GM23338 (cell line): Measurements from ENCODE around the gene CENPA. TPM values are rescaled to one million over a fixed set of nuclear protein-coding genes. Genes with fewer than 3 reads are reported as not detected.

Source experiments
- ATAC-seq: fragments of 200-7000 bp; cut with Tn5 transposase; 3 replicates; pipeline ENCODE4 v1.9.1; 2020
- DNase-seq: peaks from one replicate; pipeline ENCODE4 v3.0.0-alpha.2; 2015; ENCODE audit warnings: low spot score
- H2AFZ ChIP-seq: fragments of 200-600 bp; sonication (generic); 2 replicates; pipeline ENCODE4 v1.8.0; 2016; ENCODE audit warnings: antibody characterized with exemption, mild to moderate bottlenecking, moderate library complexity
- H3F3A ChIP-seq: fragments of 200-600 bp; sonication (generic); replicated peaks from 2 replicates; pipeline ENCODE4 v1.8.0; 2017; ENCODE audit warnings: antibody characterized with exemption, mixed run types, low read depth
- H3K27ac ChIP-seq: fragments of 200-600 bp; sonication (generic); 2 replicates; pipeline ENCODE4 v1.6.1; 2016; ENCODE audit warnings: low read depth
- H3K27me3 ChIP-seq: fragments of 200-600 bp; sonication (generic); 2 replicates; pipeline ENCODE4 v1.8.0; 2016; ENCODE audit warnings: mild to moderate bottlenecking, mixed run types, moderate library complexity; ENCODE audit not compliant: insufficient read depth
- H3K36me3 ChIP-seq: fragments of 200-600 bp; sonication (generic); 2 replicates; pipeline ENCODE4 v1.8.0; 2016; ENCODE audit warnings: mild to moderate bottlenecking; ENCODE audit not compliant: insufficient read depth
- H3K4me1 ChIP-seq: fragments of 200-600 bp; sonication (generic); 2 replicates; pipeline ENCODE4 v1.8.0; 2016; ENCODE audit warnings: mild to moderate bottlenecking, moderate library complexity; ENCODE audit not compliant: insufficient read depth
- H3K4me2 ChIP-seq: fragments of 200-600 bp; sonication (generic); 2 replicates; pipeline ENCODE4 v1.7.1; 2017; ENCODE audit warnings: mixed run types
- H3K4me3 ChIP-seq: fragments of 200-600 bp; sonication (generic); 2 replicates; pipeline ENCODE4 v1.6.1; 2016; ENCODE audit warnings: mixed run types
- H3K79me2 ChIP-seq: fragments of 200-600 bp; sonication (generic); replicated peaks from 2 replicates; pipeline ENCODE4 v1.8.0; 2017; ENCODE audit warnings: mild to moderate bottlenecking; ENCODE audit not compliant: insufficient read depth
- H3K9me2 ChIP-seq: fragments of 200-600 bp; sonication (generic); 2 replicates; pipeline ENCODE4 v1.8.0; 2017; ENCODE audit not compliant: insufficient read depth
- H4K20me1 ChIP-seq: fragments of 200-600 bp; sonication (generic); replicated peaks from 2 replicates; pipeline ENCODE4 v1.8.0; 2017; ENCODE audit warnings: mild to moderate bottlenecking; ENCODE audit not compliant: insufficient read depth
- H3K27ac Mint-ChIP-seq: 2 replicates; pipeline ENCODE4 v1.8.0; 2020; ENCODE audit warnings: inconsistent platforms, mild to moderate bottlenecking, moderate library complexity, mixed read lengths
- H3K27me3 Mint-ChIP-seq: 3 replicates; pipeline ENCODE4 v1.8.0; 2022; ENCODE audit warnings: low read depth, mild to moderate bottlenecking, moderate library complexity, mixed read lengths, inconsistent platforms; ENCODE audit not compliant: insufficient read depth, poor library complexity
- H3K36me3 Mint-ChIP-seq: 3 replicates; pipeline ENCODE4 v1.8.0; 2021; ENCODE audit warnings: low read depth, mild to moderate bottlenecking, inconsistent platforms, moderate library complexity, mixed read lengths
- H3K4me1 Mint-ChIP-seq: 3 replicates; pipeline ENCODE4 v1.8.0; 2020; ENCODE audit warnings: mild to moderate bottlenecking, inconsistent platforms, mixed read lengths
- H3K4me3 Mint-ChIP-seq: 3 replicates; pipeline ENCODE4 v1.8.0; 2021; ENCODE audit warnings: moderate library complexity, mild to moderate bottlenecking, inconsistent platforms, mixed read lengths
- H3K9me3 Mint-ChIP-seq: 3 replicates; pipeline ENCODE4 v1.8.0; 2020; ENCODE audit warnings: moderate library complexity, mild to moderate bottlenecking, inconsistent platforms, mixed read lengths
- ETS1 ChIP-seq: IDR thresholded peaks from 2 replicates; pipeline ENCODE4 v1.6.1; 2016; ENCODE audit warnings: antibody characterized with exemption
- EZH2phosphoT487 ChIP-seq: fragments of 200-600 bp; sonication (generic); IDR thresholded peaks from one replicate; pipeline ENCODE4 v1.8.1; 2018; ENCODE audit warnings: antibody characterized with exemption; ENCODE audit not compliant: unreplicated experiment
- JUNB ChIP-seq: IDR thresholded peaks from one replicate; pipeline ENCODE4 v1.6.1; 2016; ENCODE audit warnings: antibody characterized with exemption; ENCODE audit not compliant: unreplicated experiment
- NANOG ChIP-seq: IDR thresholded peaks from 2 replicates; pipeline ENCODE4 v1.6.1; 2016; ENCODE audit warnings: antibody characterized with exemption, borderline replicate concordance
- POLR2AphosphoS5 ChIP-seq: IDR thresholded peaks from 2 replicates; pipeline ENCODE4 v1.6.1; 2016; ENCODE audit warnings: antibody characterized with exemption, low read depth
- REST ChIP-seq: IDR thresholded peaks from one replicate; pipeline ENCODE4 v1.6.1; 2018; ENCODE audit warnings: antibody characterized with exemption; ENCODE audit not compliant: unreplicated experiment
- STAT1 ChIP-seq: IDR thresholded peaks from one replicate; pipeline ENCODE4 v1.6.1; 2016; ENCODE audit warnings: antibody characterized with exemption; ENCODE audit not compliant: unreplicated experiment
- ZNF331 ChIP-seq: fragments of 250-450 bp; sonication (Bioruptor Pico); IDR thresholded peaks from 2 replicates; pipeline ENCODE4 v1.5.0; 2020; ENCODE audit warnings: low read depth, mild to moderate bottlenecking, moderate library complexity
- ZNF462 ChIP-seq: fragments of 250-450 bp; sonication (Bioruptor Pico); IDR thresholded peaks from 2 replicates; pipeline ENCODE4 v1.5.0; 2020; ENCODE audit warnings: mild to moderate bottlenecking, moderate library complexity
- polyA plus RNA-seq: library from polyadenylated mRNA; unstranded; fragments of >200 nt; fragmentation: Nextera tagmentation; extraction: Ambion mirVana; gene quantifications from 2 replicates; pipeline ENCODE4 v1.2.1, GENCODE V29; 2016
- total RNA-seq: library from RNA; depleted of rRNA; stranded (reverse); fragments of >200 nt; shearing (Covaris generic); gene quantifications from 2 replicates; pipeline ENCODE4 v1.2.3, GENCODE V29; 2014

The CENPA gene
- total and polyA plus RNA-seq, 2 experiments from 2014 or later: 16.8 to 24.2 TPM

- ATAC-seq (no peak), DNase-seq (no peak)
- H3K27me3 ChIP-seq: peaks cover 15% of the 10 kb centered on the region
- no peaks in the 10 kb centered on the region for H4K20me1 ChIP-seq
- H3K36me3 ChIP-seq: no peaks in the 10 kb centered on the region
- peaks cover 19% of the 10 kb centered on the region for H3K4me1 ChIP-seq
- 0 out of 2 replicates have a peak, but pooled peaks cover under 1% of the 10 kb centered on the region for H3K9me2 ChIP-seq
- H3K4me2 ChIP-seq: no peak overlapping the region
- H3K27ac ChIP-seq: no peak overlapping the region
- TF ChIP-seq ZNF462 (CRISPR knock-in tag) (no peak), JUNB (no peak), ZNF331 (no peak), STAT1 (no peak), REST (no peak), ETS1 (no peak), EZH2phosphoT487 (no peak), NANOG (no peak), POLR2AphosphoS5 (no peak)
- no peak overlapping the region for H3K27ac Mint-ChIP-seq
- H2AFZ ChIP-seq: no peak overlapping the region
- no peak overlapping the region for H3K4me3 ChIP-seq
- H3K4me1 Mint-ChIP-seq: peaks cover 47% of the 10 kb centered on the region
- peaks cover 17% of the 10 kb centered on the region for H3K27me3 Mint-ChIP-seq
- H3K4me3 Mint-ChIP-seq: no peak overlapping the region
- no peaks in the 10 kb centered on the region for H3K79me2 ChIP-seq
- H3K9me3 Mint-ChIP-seq: peaks cover 8% of the 10 kb centered on the region
- peaks cover 7% of the 10 kb centered on the region for H3K36me3 Mint-ChIP-seq
- peaks cover 2% of the 10 kb centered on the region for H3F3A ChIP-seq
Measured at GRCh38 chr2:26756337-26756736, 29.5 kb upstream of the CENPA start.
